Brain microvascular endothelial cell (primary cell): ENCODE results near the gene LLGL2.

Source experiments
- DNase-seq: peaks from one replicate; pipeline ENCODE4 v3.0.0-alpha.2; 2020
- H3K27ac ChIP-seq: fragments of 250-450 bp; sonication (Bioruptor Pico); 2 replicates; pipeline ENCODE4 v1.5.1; 2020; ENCODE audit warnings: mild to moderate bottlenecking, moderate library complexity
- H3K27me3 ChIP-seq: fragments of 250-450 bp; sonication (Bioruptor Pico); replicated peaks from 2 replicates; pipeline ENCODE4 v1.5.1; 2020; ENCODE audit warnings: mild to moderate bottlenecking
- H3K36me3 ChIP-seq: fragments of 250-450 bp; sonication (Bioruptor Pico); replicated peaks from 2 replicates; pipeline ENCODE4 v1.5.1; 2020; ENCODE audit warnings: mild to moderate bottlenecking
- H3K4me3 ChIP-seq: 2 replicates; pipeline ENCODE4 v1.5.1; 2011; ENCODE audit warnings: low read depth, mild to moderate bottlenecking, control low read depth, low read length, moderate library complexity
- CTCF ChIP-seq: IDR thresholded peaks from 2 replicates; pipeline ENCODE4 v1.5.1; 2011; ENCODE audit warnings: low read depth, mild to moderate bottlenecking, moderate library complexity, low read length, control low read depth, inconsistent platforms; ENCODE audit errors: missing control alignments
- in situ Hi-C: cut with HindIII; loops from 2 replicates; pipeline ENCODE4 v1.10.0; 2017; ENCODE audit warnings: low sequenced_read_pairs, low pct_ligation_motif_present

LLGL2 gene

GRCh38 chr17:75557075-75557851 is 31.8 kb downstream of the LLGL2 start:
- in situ Hi-C loops = no loop called here
- Histone ChIP-seq H3K4me3 (no peak overlapping the region), H3K27ac (no peak overlapping the region), H3K27me3 (no peaks in the 10 kb centered on the region), H3K36me3 (no peaks in the 10 kb centered on the region)
- DNase-seq = peak; percentile 5
- no peak for TF ChIP-seq CTCF

- H3K4me3 ChIP-seq = no peak overlapping the region
- no peak overlapping the region for H3K27ac ChIP-seq
- DNase-seq = no peak
- TF ChIP-seq CTCF = no peak
- in situ Hi-C loops = no loop called here
- H3K36me3 ChIP-seq = no peaks in the 10 kb centered on the region
- H3K27me3 ChIP-seq = no peaks in the 10 kb centered on the region
These were observed 32.6 kb downstream of the LLGL2 start for GRCh38 chr17:75557852-75558665.

GRCh38 chr17:75558666-75559530 is 33.4 kb downstream of the LLGL2 start:
- in situ Hi-C loops = no loop called here
- DNase-seq = no peak
- H3K27ac ChIP-seq = no peak overlapping the region
- H3K27me3 ChIP-seq = no peaks in the 10 kb centered on the region
- TF ChIP-seq CTCF = no peak
- no peak overlapping the region for H3K4me3 ChIP-seq
- H3K36me3 ChIP-seq = no peaks in the 10 kb centered on the region

- in situ Hi-C loops = no loop called here
- Histone ChIP-seq H3K27me3 (no peaks in the 10 kb centered on the region), H3K36me3 (no peaks in the 10 kb centered on the region), H3K27ac (no peak overlapping the region), H3K4me3 (no peak overlapping the region)
- DNase-seq = no peak
- no peak for TF ChIP-seq CTCF
These were observed 34.5 kb downstream of the LLGL2 start for GRCh38 chr17:75559958-75560533.

- TF ChIP-seq CTCF = no peak
- Histone ChIP-seq H3K36me3 (no peaks in the 10 kb centered on the region), H3K27me3 (no peaks in the 10 kb centered on the region), H3K27ac (no peak overlapping the region), H3K4me3 (no peak overlapping the region)
- no peak for DNase-seq
- in situ Hi-C loops = no loop called here
These were observed 36.6 kb downstream of the LLGL2 start for GRCh38 chr17:75561927-75562603.
